HG03060 (cell line): ENCODE measurements around the gene WIF1.

Source experiments
- ATAC-seq: cut with Tn5 transposase; IDR thresholded peaks from one replicate; pipeline ENCODE4 v1.9.1; 2021; ENCODE audit warnings: low read depth, moderate number of reproducible peaks; ENCODE audit not compliant: unreplicated experiment

WIF1 gene

GRCh38 chr12:65039301-65039700 lies 81.8 kb downstream of the WIF1 start:
- no peak for ATAC-seq

- no peak for ATAC-seq
These were observed 96.0 kb downstream of the WIF1 start for GRCh38 chr12:65025136-65025535.

- ATAC-seq: no peak
These were observed 97.6 kb downstream of the WIF1 start for GRCh38 chr12:65023485-65023884.

- no peak for ATAC-seq
These were observed 98.1 kb downstream of the WIF1 start for GRCh38 chr12:65022960-65023359.

- ATAC-seq: no peak
These were observed 98.7 kb downstream of the WIF1 start for GRCh38 chr12:65022421-65022820.

- ATAC-seq: no peak
These were observed 101.3 kb downstream of the WIF1 start for GRCh38 chr12:65019696-65020234.

- no peak for ATAC-seq
These were observed 104.0 kb downstream of the WIF1 start for GRCh38 chr12:65016881-65017650.

GRCh38 chr12:65015850-65016249 lies 105.3 kb downstream of the WIF1 start:
- ATAC-seq: no peak

GRCh38 chr12:65014504-65015271 lies 106.4 kb downstream of the WIF1 start:
- ATAC-seq: no peak

GRCh38 chr12:65010437-65010836 lies 110.7 kb downstream of the WIF1 start:
- no peak for ATAC-seq

GRCh38 chr12:65005716-65006115 lies 115.4 kb downstream of the WIF1 start:
- no peak for ATAC-seq

GRCh38 chr12:65004270-65004669 lies 116.8 kb downstream of the WIF1 start:
- no peak for ATAC-seq
